Hepatocyte (in vitro differentiated cells): Measurements from ENCODE around the gene RMDN2. TPM values are rescaled to one million over a fixed set of nuclear protein-coding genes. Genes with fewer than 3 reads are reported as not detected.

Source experiments
- DNase-seq: peaks from one replicate; pipeline ENCODE4 v3.0.0-alpha.2; 2016; ENCODE audit warnings: low spot score
- H2AFZ ChIP-seq: fragments of 200-600 bp; sonication (generic); 2 replicates; pipeline ENCODE4 v1.6.0; 2016; ENCODE audit warnings: antibody characterized with exemption, mild to moderate bottlenecking
- H3K27ac ChIP-seq: fragments of 200-600 bp; sonication (generic); 2 replicates; pipeline ENCODE4 v1.5.1; 2016; ENCODE audit warnings: mild to moderate bottlenecking
- H3K27me3 ChIP-seq: fragments of 200-600 bp; sonication (generic); 2 replicates; pipeline ENCODE4 v1.6.1; 2016
- H3K36me3 ChIP-seq: fragments of 200-600 bp; sonication (generic); replicated peaks from 2 replicates; pipeline ENCODE4 v1.5.1; 2016; ENCODE audit warnings: low read depth; ENCODE audit not compliant: insufficient read depth
- H3K4me1 ChIP-seq: fragments of 200-600 bp; sonication (generic); 2 replicates; pipeline ENCODE4 v1.5.1; 2016; ENCODE audit warnings: mild to moderate bottlenecking, moderate library complexity; ENCODE audit not compliant: insufficient read depth
- H3K4me2 ChIP-seq: fragments of 200-600 bp; sonication (generic); 2 replicates; pipeline ENCODE4 v1.6.0; 2016
- H3K4me3 ChIP-seq: fragments of 200-600 bp; sonication (generic); 2 replicates; pipeline ENCODE4 v1.5.1; 2016; ENCODE audit warnings: mild to moderate bottlenecking
- H3K79me2 ChIP-seq: fragments of 200-600 bp; sonication (generic); 2 replicates; pipeline ENCODE4 v1.6.0; 2017; ENCODE audit warnings: mild to moderate bottlenecking
- H3K9me2 ChIP-seq: fragments of 200-600 bp; sonication (generic); replicated peaks from 2 replicates; pipeline ENCODE4 v1.6.0; 2017; ENCODE audit warnings: mild to moderate bottlenecking; ENCODE audit not compliant: insufficient read depth
- H3K9me3 ChIP-seq: fragments of 200-600 bp; sonication (generic); 2 replicates; pipeline ENCODE4 v1.5.1; 2016; ENCODE audit warnings: low read depth, mild to moderate bottlenecking
- H4K20me1 ChIP-seq: fragments of 200-600 bp; sonication (generic); 2 replicates; pipeline ENCODE4 v1.6.0; 2016; ENCODE audit warnings: mild to moderate bottlenecking; ENCODE audit not compliant: insufficient read depth, poor library complexity, severe bottlenecking
- EZH2 ChIP-seq: fragments of 200-600 bp; sonication (generic); IDR thresholded peaks from 2 replicates; pipeline ENCODE4 v1.6.1; 2016; ENCODE audit warnings: antibody characterized with exemption, mild to moderate bottlenecking, borderline replicate concordance
- EZH2phosphoT487 ChIP-seq: fragments of 200-600 bp; sonication (generic); IDR thresholded peaks from one replicate; pipeline ENCODE4 v1.6.1; 2018; ENCODE audit warnings: antibody characterized with exemption, mild to moderate bottlenecking, low read depth, moderate library complexity; ENCODE audit not compliant: unreplicated experiment, severe bottlenecking
- WGBS: methylation state at CpG from one replicate; pipeline ENCODE4 v1.1.6; 2016; ENCODE audit warnings: low lambda C conversion rate; ENCODE audit errors: missing lambda C conversion rate; 5-methylcytosine and 5-hydroxymethylcytosine counted together
- polyA plus RNA-seq: library from polyadenylated mRNA; unstranded; fragments of >200 nt; fragmentation: Nextera tagmentation; extraction: Ambion mirVana; gene quantifications from 2 replicates; pipeline ENCODE4 v1.2.1, GENCODE V29; 2016
- total RNA-seq: library from RNA; depleted of rRNA; stranded (reverse); fragments of >200 nt; gene quantifications from 2 replicates; pipeline ENCODE4 v1.2.3, GENCODE V29; 2014
- TF ChIP-seq, protein P1 (sequence below): fragments of 200-600 bp; sonication (generic); IDR thresholded peaks from 2 replicates; pipeline ENCODE4 v1.5.1; 2016; ENCODE audit warnings: antibody characterized with exemption, mild to moderate bottlenecking; ENCODE audit not compliant: poor library complexity

RMDN2 gene
- total and polyA plus RNA-seq, 2 experiments from 2014 or later = 9.3 to 14.6 TPM

DNA sequence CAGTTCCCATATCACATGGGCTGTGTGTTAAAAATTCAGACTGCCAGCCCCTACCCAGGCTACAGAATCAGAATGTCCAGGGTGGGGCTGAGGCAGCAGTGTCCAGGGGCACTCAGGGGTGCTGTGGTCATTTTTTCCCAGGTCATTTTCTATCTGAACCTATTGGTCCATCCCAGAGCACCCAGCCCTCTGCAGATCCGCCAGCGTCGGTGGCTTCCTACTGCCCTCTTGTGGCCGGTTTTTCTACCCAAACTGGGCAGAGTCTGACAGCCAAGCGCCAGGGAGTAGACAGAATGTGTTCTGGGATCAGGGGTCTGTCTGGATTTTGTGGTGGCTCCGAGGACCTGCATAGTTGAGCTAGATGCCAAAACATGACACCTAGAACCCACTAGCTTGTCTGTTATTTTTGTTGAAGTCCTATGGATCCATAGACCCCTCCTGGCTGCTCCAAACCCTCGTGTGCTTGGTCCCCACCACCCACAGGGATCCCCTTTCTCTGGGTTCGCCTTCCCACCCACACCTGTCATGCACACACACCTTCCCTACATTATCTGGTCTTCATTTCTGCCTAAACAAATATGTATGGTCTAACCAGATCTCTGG, 34.1 kb upstream of the RMDN2 start:
- H3K79me2 ChIP-seq = no peaks in the 10 kb centered on the region
- 29% methylated on average over 8 of the region's 8 CpGs for WGBS
- H3K4me2 ChIP-seq = no peak overlapping the region
- no peak overlapping the region for H3K4me3 ChIP-seq
- no peaks in the 10 kb centered on the region for H3K9me3 ChIP-seq
- H3K4me1 ChIP-seq = no peaks in the 10 kb centered on the region
- no peak overlapping the region for H3K27ac ChIP-seq
- no peak overlapping the region for H2AFZ ChIP-seq
- DNase-seq = peak; percentile 86
- H4K20me1 ChIP-seq = no peaks in the 10 kb centered on the region
- H3K36me3 ChIP-seq = no peaks in the 10 kb centered on the region
- no peaks in the 10 kb centered on the region for H3K9me2 ChIP-seq
- TF ChIP-seq EZH2phosphoT487 (no peak), EZH2 (no peak)
- TF ChIP-seq, protein P1, sequence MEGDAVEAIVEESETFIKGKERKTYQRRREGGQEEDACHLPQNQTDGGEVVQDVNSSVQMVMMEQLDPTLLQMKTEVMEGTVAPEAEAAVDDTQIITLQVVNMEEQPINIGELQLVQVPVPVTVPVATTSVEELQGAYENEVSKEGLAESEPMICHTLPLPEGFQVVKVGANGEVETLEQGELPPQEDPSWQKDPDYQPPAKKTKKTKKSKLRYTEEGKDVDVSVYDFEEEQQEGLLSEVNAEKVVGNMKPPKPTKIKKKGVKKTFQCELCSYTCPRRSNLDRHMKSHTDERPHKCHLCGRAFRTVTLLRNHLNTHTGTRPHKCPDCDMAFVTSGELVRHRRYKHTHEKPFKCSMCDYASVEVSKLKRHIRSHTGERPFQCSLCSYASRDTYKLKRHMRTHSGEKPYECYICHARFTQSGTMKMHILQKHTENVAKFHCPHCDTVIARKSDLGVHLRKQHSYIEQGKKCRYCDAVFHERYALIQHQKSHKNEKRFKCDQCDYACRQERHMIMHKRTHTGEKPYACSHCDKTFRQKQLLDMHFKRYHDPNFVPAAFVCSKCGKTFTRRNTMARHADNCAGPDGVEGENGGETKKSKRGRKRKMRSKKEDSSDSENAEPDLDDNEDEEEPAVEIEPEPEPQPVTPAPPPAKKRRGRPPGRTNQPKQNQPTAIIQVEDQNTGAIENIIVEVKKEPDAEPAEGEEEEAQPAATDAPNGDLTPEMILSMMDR = peak; percentile 80
- H3K27me3 ChIP-seq = peaks cover under 1% of the 10 kb centered on the region

GRCh38 chr2:37891846-37892435, 33.1 kb upstream of the RMDN2 start:
- H3K4me2 ChIP-seq = no peak overlapping the region
- H3K9me3 ChIP-seq = no peaks in the 10 kb centered on the region
- no peak for TF ChIP-seq EZH2phosphoT487
- H3K9me2 ChIP-seq = no peaks in the 10 kb centered on the region
- no peaks in the 10 kb centered on the region for H3K79me2 ChIP-seq
- H3K27me3 ChIP-seq = no peaks in the 10 kb centered on the region
- no peaks in the 10 kb centered on the region for H3K36me3 ChIP-seq
- DNase-seq = no peak
- no peak overlapping the region for H3K4me3 ChIP-seq
- 51% methylated on average over 5 of the region's 5 CpGs for WGBS
- no peak overlapping the region for H3K27ac ChIP-seq
- H2AFZ ChIP-seq = no peak overlapping the region
- no peaks in the 10 kb centered on the region for H4K20me1 ChIP-seq
- H3K4me1 ChIP-seq = peaks cover 6% of the 10 kb centered on the region

DNA sequence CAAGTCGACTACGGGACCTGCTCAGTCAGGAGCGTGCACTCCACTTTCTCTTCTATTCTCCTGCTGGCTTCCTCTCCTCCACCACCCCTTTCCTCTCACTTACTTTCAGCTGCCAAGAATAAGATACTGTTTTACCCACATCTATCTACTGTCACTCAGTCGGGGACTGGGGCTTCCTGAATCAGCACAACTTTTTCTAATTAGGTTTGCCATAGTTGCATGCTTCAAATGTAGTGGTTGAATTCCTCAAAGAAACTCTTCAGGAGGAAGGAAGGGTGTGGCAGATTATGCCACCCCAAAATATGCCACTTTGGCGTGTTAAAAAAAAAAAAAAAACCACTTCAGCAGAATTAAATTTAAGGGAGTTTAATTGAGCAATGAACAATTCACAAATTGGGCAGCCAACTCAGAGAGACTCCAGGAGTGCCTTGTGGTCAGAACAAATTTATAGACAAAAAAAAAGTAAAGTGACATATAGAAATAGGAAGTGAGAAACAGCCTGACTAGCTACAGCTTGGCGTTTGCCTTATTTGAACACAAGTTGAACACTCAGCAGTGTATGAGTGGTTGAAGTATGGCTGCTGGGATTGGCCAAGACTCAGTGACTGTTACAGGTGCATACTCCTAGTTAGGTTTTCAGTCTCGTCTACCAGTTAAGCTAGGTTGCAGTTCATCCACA, 32.5 kb upstream of the RMDN2 start:
- TF ChIP-seq EZH2 = no peak
- TF ChIP-seq, protein P1 = no peak
- TF ChIP-seq EZH2phosphoT487 = no peak

DNA sequence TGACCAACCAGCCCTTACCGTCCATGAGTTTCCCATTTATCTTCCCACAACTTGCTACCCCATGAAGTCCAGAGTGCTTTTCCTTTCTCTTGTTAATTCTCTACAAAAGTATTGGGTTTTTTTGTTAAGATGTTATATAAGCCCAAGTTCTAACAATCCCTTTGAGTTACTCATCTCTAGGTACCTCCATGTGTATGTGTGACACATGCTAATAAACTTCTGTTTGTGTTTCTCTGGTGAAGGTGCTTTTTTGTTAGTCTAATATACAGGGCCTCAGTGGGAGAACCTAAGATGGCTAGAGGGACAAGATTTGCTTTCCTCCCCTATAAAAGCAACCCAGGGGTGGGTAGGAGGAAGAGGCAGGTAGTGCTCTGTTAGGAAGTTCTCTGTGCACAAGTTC, 31.8 kb upstream of the RMDN2 start:
- Histone ChIP-seq H2AFZ (no peak overlapping the region), H3K4me2 (no peak overlapping the region), H3K27ac (peak overlapping the region; percentile 34), H3K4me3 (no peak overlapping the region), H3K4me1 (peaks cover 10% of the 10 kb centered on the region), H3K79me2 (no peaks in the 10 kb centered on the region), H4K20me1 (no peaks in the 10 kb centered on the region), H3K36me3 (no peaks in the 10 kb centered on the region), H3K9me3 (no peaks in the 10 kb centered on the region), H3K9me2 (no peaks in the 10 kb centered on the region), H3K27me3 (no peaks in the 10 kb centered on the region)
- 92% methylated on average over 1 of the region's 1 CpG for WGBS
- TF ChIP-seq, protein P1 = no peak
- TF ChIP-seq EZH2 (no peak), EZH2phosphoT487 (no peak)
- DNase-seq = no peak

More for the DNA sequence above, 32.5 kb upstream of the RMDN2 start:
- Histone ChIP-seq H3K9me2 (no peaks in the 10 kb centered on the region), H3K4me1 (peaks cover 6% of the 10 kb centered on the region), H3K9me3 (no peaks in the 10 kb centered on the region), H4K20me1 (no peaks in the 10 kb centered on the region), H3K4me2 (no peak overlapping the region), H3K4me3 (no peak overlapping the region), H3K36me3 (no peaks in the 10 kb centered on the region), H3K27ac (no peak overlapping the region), H3K27me3 (no peaks in the 10 kb centered on the region), H2AFZ (no peak overlapping the region), H3K79me2 (no peaks in the 10 kb centered on the region)
- WGBS = 73% methylated on average over 7 of the region's 7 CpGs
- DNase-seq = no peak
